HEK293T (cell line): ENCODE data around the gene AOAH.

Experiments
- ARNT ChIP-seq: fragments of 450-650 bp; IDR thresholded peaks from 2 replicates; pipeline ENCODE4 v1.6.1; 2017; ENCODE audit warnings: mild to moderate bottlenecking
- CTBP1 ChIP-seq: fragments of 450-650 bp; IDR thresholded peaks from 2 replicates; pipeline ENCODE4 v1.6.1; 2016; ENCODE audit warnings: borderline replicate concordance
- HDGF ChIP-seq: fragments of 450-650 bp; IDR thresholded peaks from 2 replicates; pipeline ENCODE4 v1.6.1; 2017; ENCODE audit warnings: antibody characterized with exemption, borderline replicate concordance
- TARDBP ChIP-seq: fragments of 450-650 bp; IDR thresholded peaks from 2 replicates; pipeline ENCODE4 v1.6.1; 2016

- TF ChIP-seq HDGF (no peak), ARNT (no peak), TARDBP (no peak), CTBP1 (no peak)
Measured at GRCh38 chr7:36691983-36692382, 32.3 kb downstream of the AOAH start.
